H1 (cell line): Measurements from ENCODE around the gene SGO2. TPM values are rescaled to one million over a fixed set of nuclear protein-coding genes. Genes with fewer than 3 reads are reported as not detected.

Source experiments
- CTCF ChIA-PET: fragments of 300-600 bp; sonication (Branson Sonifier 250); formaldehyde crosslinking; loops from one replicate; lab custom pipeline; 2021; ENCODE audit not compliant: partially characterized antibody; lab: Charles Lee
- POLR2A ChIA-PET: fragments of 300-600 bp; sonication (Branson Sonifier 250); formaldehyde crosslinking; loops from one replicate; lab custom pipeline; 2021; ENCODE audit warnings: inconsistent platforms; ENCODE audit not compliant: partially characterized antibody; lab: Charles Lee
- DNase-seq, 2 experiments: peaks; one replicate each; pipeline versions ENCODE4 v3.0.0 to v3.0.0-alpha.2; 2010 to 2022; ENCODE audit warnings: low spot score in 2 of 2, low read depth in 1 of 2, mixed read lengths in 1 of 2
- FAIRE-seq: peaks from 2 replicates; lab custom pipeline; 2011; peaks lifted over from hg19 to GRCh38; lab: Jason Lieb, UNC
- H2AFZ ChIP-seq: 2 replicates; pipeline ENCODE4 v1.8.1; 2012; ENCODE audit warnings: low read length, inconsistent platforms
- H2AK5ac ChIP-seq: 2 replicates; pipeline ENCODE4 v1.6.1; 2013; ENCODE audit warnings: low read depth, low read length
- H2BK120ac ChIP-seq: replicated peaks from 2 replicates; pipeline ENCODE3; 2013; ENCODE audit warnings: low read depth, low read length, inconsistent platforms
- H2BK12ac ChIP-seq: 2 replicates; pipeline ENCODE4 v1.6.1; 2013; ENCODE audit warnings: low read depth, low read length
- H2BK15ac ChIP-seq: 2 replicates; pipeline ENCODE4 v1.6.1; 2013; ENCODE audit warnings: low read length
- H2BK20ac ChIP-seq: 2 replicates; pipeline ENCODE4 v1.6.1; 2013; ENCODE audit warnings: low read length
- H2BK5ac ChIP-seq: 2 replicates; pipeline ENCODE4 v1.6.1; 2013; ENCODE audit warnings: low read depth, low read length
- H3K14ac ChIP-seq: 2 replicates; pipeline ENCODE4 v1.6.1; 2013; ENCODE audit warnings: inconsistent platforms; ENCODE audit not compliant: insufficient read length
- H3K18ac ChIP-seq: 2 replicates; pipeline ENCODE4 v1.6.1; 2013; ENCODE audit warnings: low read length; ENCODE audit errors: extremely low read depth
- H3K23ac ChIP-seq: 2 replicates; pipeline ENCODE4 v1.6.1; 2013; ENCODE audit warnings: inconsistent platforms; ENCODE audit not compliant: insufficient read length
- H3K23me2 ChIP-seq: 2 replicates; pipeline ENCODE4 v1.6.1; 2013; ENCODE audit warnings: low read depth, low read length
- H3K27ac ChIP-seq: 2 replicates; pipeline ENCODE4 v1.6.1; 2011; ENCODE audit warnings: low read depth, low read length, inconsistent platforms
- H3K27me3 ChIP-seq, 4 experiments: replicated peaks in 1 of 4; 1 replicate in 1 of 4; 2 replicates in 3 of 4; pipeline versions ENCODE4 v1.6.1 to v1.8.1; 2011 to 2013; ENCODE audit warnings: low read length in 3 of 4, mild to moderate bottlenecking in 3 of 4, inconsistent platforms in 2 of 4, mixed read lengths in 2 of 4, moderate library complexity in 1 of 4; ENCODE audit not compliant: control insufficient read depth in 3 of 4, insufficient read depth in 3 of 4; ENCODE audit errors: extremely low read depth in 1 of 4
- H3K36me3 ChIP-seq, 4 experiments: 2 replicates each; pipeline versions ENCODE4 v1.6.1 to v1.8.1; 2011 to 2013; ENCODE audit warnings: mild to moderate bottlenecking in 4 of 4, low read length in 3 of 4, moderate library complexity in 2 of 4, control low read depth in 1 of 4, inconsistent platforms in 1 of 4; ENCODE audit not compliant: insufficient read depth in 4 of 4, control insufficient read depth in 2 of 4
- H3K4ac ChIP-seq: replicated peaks from 2 replicates; pipeline ENCODE3; 2013; ENCODE audit warnings: low read length, low read depth, mixed read lengths, inconsistent platforms; ENCODE audit not compliant: insufficient read length
- H3K4me1 ChIP-seq, 4 experiments: replicated peaks in 1 of 4; 1 replicate in 1 of 4; 2 replicates in 3 of 4; pipeline versions ENCODE4 v1.6.1 to v1.8.1; 2011 to 2013; ENCODE audit warnings: low read length in 3 of 4, inconsistent platforms in 2 of 4, mixed read lengths in 1 of 4; ENCODE audit not compliant: insufficient read depth in 4 of 4, control insufficient read depth in 3 of 4
- H3K4me2 ChIP-seq, 2 experiments: 2 replicates each; pipeline versions ENCODE4 v1.6.1 to v1.8.1; 2011 to 2013; ENCODE audit warnings: low read depth in 2 of 2, low read length in 2 of 2, control low read depth in 1 of 2, inconsistent platforms in 1 of 2, mild to moderate bottlenecking in 1 of 2; ENCODE audit not compliant: insufficient read depth in 1 of 2
- H3K4me3 ChIP-seq, 4 experiments: fragments of 200-600, 300-600 bp in 1 of 4; sonication (generic), shearing (Covaris generic), sonication (Bioruptor Twin) in 1 of 4; 2 replicates each; pipeline versions ENCODE4 v1.5.1 to v1.8.1; 2011 to 2016; ENCODE audit warnings: low read length in 4 of 4, low read depth in 3 of 4, control low read depth in 2 of 4, inconsistent platforms in 2 of 4, mild to moderate bottlenecking in 2 of 4, mixed read lengths in 1 of 4, moderate library complexity in 1 of 4; ENCODE audit not compliant: insufficient read depth in 2 of 4; ENCODE audit errors: extremely low read depth in 1 of 4
- H3K56ac ChIP-seq: replicated peaks from 2 replicates; pipeline ENCODE3; 2013; ENCODE audit warnings: low read depth, mild to moderate bottlenecking, mixed read lengths, low read length, inconsistent platforms; ENCODE audit not compliant: insufficient read length
- H3K79me1 ChIP-seq: 2 replicates; pipeline ENCODE4 v1.6.1; 2013; ENCODE audit warnings: low read depth, low read length, control low read depth
- H3K79me2 ChIP-seq, 2 experiments: 2 replicates each; pipeline versions ENCODE4 v1.6.1 to v1.8.1; 2012 to 2013; ENCODE audit warnings: low read length in 2 of 2, mild to moderate bottlenecking in 2 of 2, inconsistent platforms in 1 of 2; ENCODE audit not compliant: insufficient read depth in 2 of 2, control insufficient read depth in 1 of 2
- H3K9ac ChIP-seq, 4 experiments: replicated peaks in 1 of 4; 1 replicate in 1 of 4; 2 replicates in 3 of 4; pipeline versions ENCODE4 v1.6.1 to v1.8.1; 2011 to 2013; ENCODE audit warnings: low read depth in 3 of 4, low read length in 3 of 4, control low read depth in 2 of 4, mild to moderate bottlenecking in 2 of 4, moderate library complexity in 2 of 4, inconsistent platforms in 1 of 4; ENCODE audit errors: extremely low read depth in 1 of 4
- H3K9me3 ChIP-seq, 2 experiments: 2 replicates each; pipeline versions ENCODE4 v1.6.1 to v1.8.1; 2012 to 2013; ENCODE audit warnings: mild to moderate bottlenecking in 2 of 2, moderate library complexity in 2 of 2, control low read depth in 1 of 2, inconsistent platforms in 1 of 2, low read depth in 1 of 2, low read length in 1 of 2, mixed read lengths in 1 of 2; ENCODE audit not compliant: insufficient read depth in 2 of 2
- H4K20me1 ChIP-seq, 2 experiments: replicated peaks in 1 of 2; 2 replicates each; pipeline versions ENCODE3 to v1.8.1; 2011 to 2013; ENCODE audit warnings: inconsistent platforms in 2 of 2, low read length in 2 of 2, mild to moderate bottlenecking in 1 of 2; ENCODE audit not compliant: insufficient read depth in 2 of 2, control insufficient read depth in 1 of 2
- H4K5ac ChIP-seq: 2 replicates; pipeline ENCODE4 v1.6.1; 2013; ENCODE audit warnings: low read length, low read depth, mixed read lengths, inconsistent platforms; ENCODE audit not compliant: insufficient read length
- H4K8ac ChIP-seq: 2 replicates; pipeline ENCODE4 v1.8.0; 2013; ENCODE audit warnings: mild to moderate bottlenecking, moderate library complexity, low read length, inconsistent platforms; ENCODE audit not compliant: insufficient read depth; ENCODE audit errors: extremely low read depth
- H4K91ac ChIP-seq: replicated peaks from 2 replicates; pipeline ENCODE3; 2013; ENCODE audit warnings: low read length, mixed read lengths, inconsistent platforms; ENCODE audit not compliant: insufficient read length
- ASH2L ChIP-seq: fragments of 200-600, 300-600 bp; sonication (generic); IDR thresholded peaks from one replicate; pipeline ENCODE4 v1.7.1; 2017; ENCODE audit warnings: low read length
- BRCA1 ChIP-seq: IDR thresholded peaks from 2 replicates; pipeline ENCODE4 v1.6.1; 2012; ENCODE audit warnings: low read depth, low read length, improper control_type of control experiment
- CTBP2 ChIP-seq: IDR thresholded peaks from 2 replicates; pipeline ENCODE4 v1.7.0; 2011; ENCODE audit warnings: borderline replicate concordance, mild to moderate bottlenecking, moderate library complexity, mixed read lengths, low read length; ENCODE audit not compliant: insufficient read depth, insufficient read length
- HDAC2 ChIP-seq, 2 experiments: fragments of 300-600 bp in 1 of 2; sonication (generic) in 1 of 2; IDR thresholded peaks; 2 replicates each; pipeline ENCODE4 v1.6.1; 2011 to 2012; ENCODE audit warnings: low read depth in 2 of 2, low read length in 2 of 2, mild to moderate bottlenecking in 2 of 2, moderate library complexity in 2 of 2, borderline replicate concordance in 1 of 2, inconsistent platforms in 1 of 2
- PHF8 ChIP-seq: fragments of 200-600 bp; sonication (generic); conservative IDR thresholded peaks from 2 replicates; pipeline ENCODE4 v1.7.1; 2012; ENCODE audit warnings: low read depth, mild to moderate bottlenecking, inconsistent platforms, low read length, moderate library complexity
- POLR2AphosphoS5 ChIP-seq: IDR thresholded peaks from 2 replicates; pipeline ENCODE4 v1.6.1; 2011; ENCODE audit warnings: low read depth, low read length
- RAD21 ChIP-seq, 2 experiments: IDR thresholded peaks in 1 of 2; conservative IDR thresholded peaks in 1 of 2; 2 replicates each; pipeline ENCODE4 v1.6.1; 2011; ENCODE audit warnings: low read depth in 2 of 2, low read length in 2 of 2, improper control_type of control experiment in 1 of 2, inconsistent platforms in 1 of 2, mild to moderate bottlenecking in 1 of 2, moderate library complexity in 1 of 2
- SIRT6 ChIP-seq: IDR thresholded peaks from one replicate; pipeline ENCODE4 v1.7.1; 2012; ENCODE audit warnings: low read length, inconsistent platforms
- SP4 ChIP-seq: IDR thresholded peaks from 2 replicates; pipeline ENCODE4 v1.6.1; 2012; ENCODE audit warnings: low read length, inconsistent platforms
- TEAD4 ChIP-seq: IDR thresholded peaks from 2 replicates; pipeline ENCODE4 v1.6.1; 2012; ENCODE audit warnings: low read depth, low read length, inconsistent platforms, mixed read lengths
- polyA plus RNA-seq, 7 experiments: library from polyadenylated mRNA; depleted of rRNA in 3 of 7; stranded (reverse) in 5 of 7; unstranded in 2 of 7; fragments of >200 nt in 5 of 7; fragments of 200-250 nt in 2 of 7; gene quantifications; 1 replicate in 5 of 7; 2 replicates in 1 of 7; 4 replicates in 1 of 7; pipeline versions ENCODE4 v1.2.1 to v1.2.3, GENCODE V29; 2011 to 2013; ENCODE audit warnings: missing spikeins in 2 of 7, mixed read lengths in 2 of 7
- total RNA-seq: library from RNA; stranded (reverse); fragmentation: NEBNext Ultra II Directional; extraction: Animal tissue kit (Norgen Biotek cat#: 25700); gene quantifications from 2 replicates; pipeline ENCODE4 v1.2.1, GENCODE V29; 2021
- TF ChIP-seq, protein P1 (sequence below): IDR thresholded peaks from 2 replicates; pipeline ENCODE4 v1.6.1; 2012; ENCODE audit warnings: low read length, inconsistent platforms

The SGO2 gene
- total and polyA plus RNA-seq, 2 of the 8 experiments (the other 6 are each of a cell fraction or from before 2014, with no cell fraction given): 2.4 to 33.2 TPM

DNA sequence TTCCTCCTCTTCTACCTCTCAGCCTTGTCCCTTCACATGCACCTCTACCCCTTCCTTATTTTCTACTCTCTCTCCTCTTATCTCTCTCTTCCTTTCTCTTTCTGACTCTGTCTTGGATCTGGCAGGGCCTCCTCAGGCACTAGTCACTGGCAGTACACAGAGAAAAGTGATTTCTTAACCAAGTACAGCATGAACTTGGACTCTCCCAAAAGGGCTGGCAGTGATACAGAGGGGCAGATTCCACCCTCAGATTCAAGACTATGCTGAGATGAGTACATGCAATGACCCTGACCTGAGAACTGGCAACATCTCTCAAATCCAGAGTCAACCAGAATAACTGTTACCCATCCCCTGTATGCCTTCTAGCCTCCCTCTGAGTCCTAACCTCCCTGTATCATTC, 64.1 kb downstream of the SGO2 start:
- no peak overlapping the region for H3K18ac ChIP-seq
- no peaks in the 10 kb centered on the region for H3K9me3 ChIP-seq
- H3K56ac ChIP-seq: no peak overlapping the region
- H3K27ac ChIP-seq: no peak overlapping the region
- H3K27me3 ChIP-seq: peaks cover 0 to 13% (median 8%) of the 10 kb centered on the region in 4 experiments; a peak in 6 of 7 replicates
- H3K9ac ChIP-seq: no peak overlapping the region; a peak in 1 of 7 replicates
- no peaks in the 10 kb centered on the region for H3K36me3 ChIP-seq
- H4K20me1 ChIP-seq: no peaks in the 10 kb centered on the region
- H4K91ac ChIP-seq: no peak overlapping the region
- ChIA-PET CTCF (interaction anchor here (1.0 to 1.5 kb wide), 3 partner anchors 11 to 14 kb away, joined by 3 read pairs; no protein-coding TSS in a partner anchor), POLR2A (no interaction called here)
- no peak overlapping the region for H2BK120ac ChIP-seq
- no peaks in the 10 kb centered on the region for H3K79me2 ChIP-seq
- H2BK15ac ChIP-seq: no peak overlapping the region
- no peak overlapping the region for H4K5ac ChIP-seq
- H3K79me1 ChIP-seq: no peaks in the 10 kb centered on the region
- H4K8ac ChIP-seq: no peak overlapping the region
- FAIRE-seq (no peak), DNase-seq (no peak)
- H3K4ac ChIP-seq: no peak overlapping the region
- peaks cover 0 to 6% (median 1%) of the 10 kb centered on the region in 4 experiments; a peak in 1 of 7 replicates for H3K4me1 ChIP-seq
- no peak overlapping the region for H3K4me3 ChIP-seq
- TF ChIP-seq POLR2AphosphoS5 (no peak), BRCA1 (no peak), SP4 (no peak), CTBP2 (no peak), SIRT6 (no peak), ASH2L (no peak), PHF8 (no peak), RAD21 (IDR thresholded peaks at IDR 0.05 in 1 of 2, conservative IDR thresholded peaks at IDR 0.05 in 1 of 2; ENCODE audit: low read depth in 2 of 2, low read length in 2 of 2) (no peak), TEAD4 (no peak), HDAC2 (IDR thresholded peaks at IDR 0.05; ENCODE audit: borderline replicate concordance in 1 of 2, low read depth in 2 of 2, low read length in 2 of 2) (no peak)
- TF ChIP-seq, protein P1, sequence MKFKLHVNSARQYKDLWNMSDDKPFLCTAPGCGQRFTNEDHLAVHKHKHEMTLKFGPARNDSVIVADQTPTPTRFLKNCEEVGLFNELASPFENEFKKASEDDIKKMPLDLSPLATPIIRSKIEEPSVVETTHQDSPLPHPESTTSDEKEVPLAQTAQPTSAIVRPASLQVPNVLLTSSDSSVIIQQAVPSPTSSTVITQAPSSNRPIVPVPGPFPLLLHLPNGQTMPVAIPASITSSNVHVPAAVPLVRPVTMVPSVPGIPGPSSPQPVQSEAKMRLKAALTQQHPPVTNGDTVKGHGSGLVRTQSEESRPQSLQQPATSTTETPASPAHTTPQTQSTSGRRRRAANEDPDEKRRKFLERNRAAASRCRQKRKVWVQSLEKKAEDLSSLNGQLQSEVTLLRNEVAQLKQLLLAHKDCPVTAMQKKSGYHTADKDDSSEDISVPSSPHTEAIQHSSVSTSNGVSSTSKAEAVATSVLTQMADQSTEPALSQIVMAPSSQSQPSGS: no peak
- H3K23ac ChIP-seq: no peak overlapping the region
- no peak overlapping the region for H2BK5ac ChIP-seq
- H3K4me2 ChIP-seq: no peak overlapping the region
- no peak overlapping the region for H2AK5ac ChIP-seq
- no peak overlapping the region for H2BK12ac ChIP-seq
- no peak overlapping the region for H2BK20ac ChIP-seq
- no peak overlapping the region for H3K14ac ChIP-seq
- H3K23me2 ChIP-seq: peaks cover 8% of the 10 kb centered on the region
- no peak overlapping the region for H2AFZ ChIP-seq
